Tibial artery (tissue), 4 donors: ENCODE data around the gene PPIA.

Experiments used
- DNase-seq, 2 donors: peaks; one replicate each; pipeline ENCODE4 v3.0.0-alpha.2; 2019
- H3K27ac ChIP-seq, 2 donors: fragments of 200-600 bp; sonication (generic) in 1 of 2; 1 replicate in 1 of 2; 2 replicates in 1 of 2; pipeline ENCODE4 v1.5.1; 2018 to 2019; ENCODE audit warnings: mild to moderate bottlenecking in 1 of 2
- H3K27me3 ChIP-seq, 2 donors: fragments of 200-600 bp; sonication (generic) in 1 of 2; one replicate each; pipeline versions ENCODE4 v1.5.1 to v1.6.0; 2016 to 2019
- H3K36me3 ChIP-seq, 3 donors: fragments of 200-600 bp; sonication (generic) in 2 of 3; one replicate each; pipeline ENCODE4 v1.5.1; 2016 to 2019; ENCODE audit warnings: mild to moderate bottlenecking in 2 of 3
- H3K4me1 ChIP-seq, 4 donors: fragments of 200-600 bp; sonication (generic) in 2 of 4; 1 replicate in 3 of 4; 2 replicates in 1 of 4; pipeline ENCODE4 v1.5.1; 2016 to 2019
- H3K4me3 ChIP-seq, 2 donors: fragments of 200-600 bp; sonication (generic) in 1 of 2; 1 replicate in 1 of 2; 2 replicates in 1 of 2; pipeline ENCODE4 v1.5.1; 2018 to 2019; ENCODE audit warnings: mild to moderate bottlenecking in 2 of 2
- H3K9me3 ChIP-seq, 3 donors: fragments of 200-600 bp; sonication (generic) in 1 of 3; one replicate each; pipeline ENCODE4 v1.5.1; 2016 to 2019
- CTCF ChIP-seq, 2 experiments: fragments of 200-600 bp in 1 of 2; fragments of 450-650 bp in 1 of 2; IDR thresholded peaks; one replicate each; pipeline ENCODE4 v1.5.1; 2017 to 2019; ENCODE audit warnings: antibody characterized with exemption in 2 of 2, mild to moderate bottlenecking in 1 of 2, moderate library complexity in 1 of 2
- intact Hi-C: fragments of 100-400 bp; cut with DNase I; formaldehyde crosslinking; loops from one replicate; pipeline ENCODE4 v1.15.0; 2023; ENCODE audit warnings: low total_unique reads

Gene PPIA

GRCh38 chr7:44811571-44811970 lies 15.1 kb downstream of the PPIA start:
- no peak for DNase-seq
- Histone ChIP-seq H3K4me3 (no peak overlapping the region), H3K9me3 (no peaks in the 10 kb centered on the region), H3K4me1 (no peaks in the 10 kb centered on the region), H3K27ac (no peak overlapping the region), H3K27me3 (no peaks in the 10 kb centered on the region), H3K36me3 (no peaks in the 10 kb centered on the region)
- no peak for TF ChIP-seq CTCF (IDR thresholded peaks at IDR 0.05)
- intact Hi-C loops = no loop called here

GRCh38 chr7:44814919-44815318 lies 18.4 kb downstream of the PPIA start:
- Histone ChIP-seq H3K27me3 (no peaks in the 10 kb centered on the region), H3K4me3 (no peak overlapping the region), H3K9me3 (no peaks in the 10 kb centered on the region), H3K27ac (no peak overlapping the region), H3K36me3 (no peaks in the 10 kb centered on the region), H3K4me1 (no peaks in the 10 kb centered on the region)
- no peak for DNase-seq
- intact Hi-C loops = no loop called here
- TF ChIP-seq CTCF (IDR thresholded peaks at IDR 0.05) = no peak

- Histone ChIP-seq H3K27ac (no peak overlapping the region), H3K27me3 (no peaks in the 10 kb centered on the region), H3K9me3 (no peaks in the 10 kb centered on the region), H3K4me3 (no peak overlapping the region), H3K36me3 (no peaks in the 10 kb centered on the region), H3K4me1 (no peaks in the 10 kb centered on the region)
- no peak for DNase-seq
- TF ChIP-seq CTCF (IDR thresholded peaks at IDR 0.05) = no peak
- intact Hi-C loops = no loop called here
Measured at GRCh38 chr7:44819292-44819691, 22.8 kb downstream of the PPIA start.

GRCh38 chr7:44823255-44823781 lies 26.8 kb downstream of the PPIA start:
- no peaks in the 10 kb centered on the region for H3K4me1 ChIP-seq
- no peak overlapping the region for H3K4me3 ChIP-seq
- no peaks in the 10 kb centered on the region for H3K27me3 ChIP-seq
- DNase-seq = no peak
- intact Hi-C loops = no loop called here
- no peak for TF ChIP-seq CTCF (IDR thresholded peaks at IDR 0.05)
- peaks cover under 1 to 23% (median 13%) of the 10 kb centered on the region in 3 donors for H3K36me3 ChIP-seq
- H3K27ac ChIP-seq = no peak overlapping the region
- no peaks in the 10 kb centered on the region for H3K9me3 ChIP-seq

- Histone ChIP-seq H3K27me3 (no peaks in the 10 kb centered on the region), H3K9me3 (no peaks in the 10 kb centered on the region), H3K27ac (no peak overlapping the region), H3K4me1 (no peaks in the 10 kb centered on the region), H3K36me3 (peaks cover 17 to 40% (median 30%) of the 10 kb centered on the region in 3 donors), H3K4me3 (no peak overlapping the region)
- intact Hi-C loops = no loop called here
- no peak for TF ChIP-seq CTCF (IDR thresholded peaks at IDR 0.05)
- DNase-seq = no peak
Measured at GRCh38 chr7:44824894-44825526, 28.5 kb downstream of the PPIA start.
